ENCODE data around the gene SLC20A1.

- no peak for TF ChIP-seq CTCF (IDR thresholded peaks at IDR 0.05; ENCODE audit: borderline replicate concordance, extremely low read depth, low read length, poor library complexity, severe bottlenecking)
- TF ChIP-seq EZH2 (IDR thresholded peaks at IDR 0.05; ENCODE audit: borderline replicate concordance, low read depth, low read length, severe bottlenecking): no peak
Measured at GRCh38 chr2:112640800-112641675, 4.7 kb upstream of the SLC20A1 start.

Measured in DND-41 (cell line).